Adrenal gland (tissue), 12 donors: ENCODE results near the gene DHX16. TPM values are rescaled to one million over a fixed set of nuclear protein-coding genes. Genes with fewer than 3 reads are reported as not detected.
A peak's percentile ranks its signal among the peaks of the same experiment; 100 is the strongest.
"Not testable (repeated sequence)": the region's sequence is repeated elsewhere in the genome, so short reads cannot be mapped to it uniquely, and the experiment has no call there.

Source experiments
- DNase-seq, 7 donors: peaks; one replicate each; pipeline ENCODE4 v3.0.0-alpha.2; 2019 to 2020
- H3K27ac ChIP-seq, 5 donors: fragments of 200-600 bp; sonication (generic) in 4 of 5; 1 replicate in 3 of 5; 2 replicates in 2 of 5; pipeline versions ENCODE4 v1.5.1 to v1.8.0; 2016 to 2020; ENCODE audit warnings: mild to moderate bottlenecking in 1 of 5
- H3K27me3 ChIP-seq: fragments of 200-600 bp; 2 replicates; pipeline ENCODE4 v1.8.0; 2021
- H3K36me3 ChIP-seq, 2 donors: fragments of 200-600 bp; replicated peaks in 1 of 2; 1 replicate in 1 of 2; 2 replicates in 1 of 2; pipeline versions ENCODE4 v1.5.1 to v1.8.0; 2018 to 2022
- H3K4me1 ChIP-seq, 2 donors: fragments of 200-600 bp; replicated peaks in 1 of 2; 1 replicate in 1 of 2; 2 replicates in 1 of 2; pipeline versions ENCODE4 v1.5.1 to v1.8.0; 2018 to 2021
- H3K4me3 ChIP-seq, 4 donors: fragments of 200-600 bp; sonication (generic) in 3 of 4; one replicate each; pipeline ENCODE4 v1.5.1; 2016 to 2018
- H3K9me3 ChIP-seq, 3 donors: fragments of 200-600 bp; sonication (generic) in 1 of 3; replicated peaks in 1 of 3; 1 replicate in 2 of 3; 2 replicates in 1 of 3; pipeline versions ENCODE4 v1.5.1 to v1.8.0; 2016 to 2021
- POLR2A ChIP-seq, 2 donors: fragments of 450-650 bp; IDR thresholded peaks; one replicate each; pipeline ENCODE4 v1.6.1; 2017; ENCODE audit warnings: antibody characterized with exemption in 2 of 2, mild to moderate bottlenecking in 2 of 2, moderate library complexity in 1 of 2
- WGBS, 4 donors: extraction: QIAGEN DNeasy Blood & Tissue Kit in 2 of 4; methylation state at CpG; one replicate each; pipeline versions ENCODE4 v1.1.5 to v1.1.7; 2013 to 2017; 5-methylcytosine and 5-hydroxymethylcytosine counted together
- intact Hi-C, 2 donors: fragments of 100-400 bp; cut with DNase I; formaldehyde crosslinking; loops; one replicate each; pipeline versions ENCODE4 v1.14.1 to v1.15.0; 2022 to 2023
- polyA plus RNA-seq, 3 donors: library from polyadenylated mRNA; stranded (reverse); fragments of 200-250 nt in 2 of 3; fragments of 350-450 nt in 1 of 3; fragmentation: Illumina TruSeq in 1 of 3; extraction: RNeasy Lipid Tissue Mini Kit (QIAGEN cat#74804) in 1 of 3; gene quantifications; one replicate each; pipeline ENCODE4 v1.2.3, GENCODE V29; 2013 to 2014
- total RNA-seq, 9 donors: library from RNA; depleted of rRNA in 4 of 9; stranded (reverse); fragments of >200 nt in 4 of 9; fragments of 120-200 nt in 1 of 9; fragmentation: NEBNext Ultra II Directional in 1 of 9; extraction: Animal tissue kit (Norgen Biotek cat#: 25700) in 1 of 9; gene quantifications; one replicate each; pipeline versions ENCODE4 v1.1.0 to v1.2.4, GENCODE V29; 2013 to 2023
- TF ChIP-seq, protein P1 (sequence below), 6 experiments: fragments of 450-650 bp in 4 of 6; fragments of 200-600 bp in 2 of 6; sonication (generic) in 1 of 6; IDR thresholded peaks; 1 replicate in 5 of 6; 2 replicates in 1 of 6; pipeline versions ENCODE4 v1.5.1 to v1.8.0; 2016 to 2021; ENCODE audit warnings: antibody characterized with exemption in 6 of 6, mild to moderate bottlenecking in 2 of 6, moderate library complexity in 1 of 6
- donor health status: healthy with polysubstance abuse.
- donor health status: Bipolar disorder and iron deficiency.
- donor health status: DM: yes; HTN: yes; CAD: no.
- donor health status: DM: no; HTN: no; CAD: no.
- donor health status: DM: no; HTN: no; CAD: no.
- donor health status: DM: yes; HTN: yes; CAD: no.

The DHX16 gene
- total and polyA plus RNA-seq, 12 donors, result 16.4 to 75.9 (median 30.2) TPM

DNA sequence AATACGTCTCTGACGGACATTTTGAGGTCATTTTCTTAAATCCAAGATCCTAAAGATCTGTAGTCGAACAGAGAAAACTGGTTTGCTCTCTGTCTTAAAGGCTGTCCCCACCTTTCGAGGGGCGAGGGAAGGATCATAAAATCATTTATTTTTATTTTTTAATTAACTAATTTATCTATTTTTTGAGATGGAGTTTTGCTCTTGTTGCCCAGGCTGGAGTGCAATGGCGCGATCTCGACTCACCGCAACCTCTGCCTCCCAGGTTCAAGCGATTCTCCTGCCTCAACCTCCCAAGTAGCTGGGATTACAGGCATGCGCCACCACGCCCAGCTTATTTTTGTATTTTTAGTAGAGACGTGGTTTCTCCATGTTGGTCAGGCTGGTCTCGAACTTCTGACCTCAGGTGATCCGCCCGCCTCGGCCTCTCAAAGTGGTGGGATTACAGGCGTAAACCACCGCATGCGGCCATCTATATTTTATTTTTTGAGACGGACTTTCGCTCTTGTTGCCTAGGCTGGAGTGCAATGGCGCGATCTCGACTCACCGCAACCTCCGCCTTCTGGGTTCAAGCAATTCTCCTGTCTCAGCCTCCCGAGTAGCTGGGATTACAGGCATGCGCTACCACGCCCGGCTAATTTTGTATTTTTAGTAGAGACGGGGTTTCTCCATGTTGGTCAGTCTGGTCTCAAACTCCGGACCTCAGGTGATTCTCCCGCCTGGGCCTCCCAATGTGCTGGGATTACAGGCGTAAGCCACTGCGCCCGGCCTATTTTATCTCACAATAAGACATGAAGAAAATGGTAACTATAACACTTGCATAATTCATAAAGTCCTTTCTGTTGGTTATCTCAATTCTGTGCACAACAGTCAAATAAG, 45.3 kb upstream of the DHX16 start:
- Histone ChIP-seq H3K4me3 (peak overlapping the region in 2 of 4 donors; percentile 26 to 42), H3K36me3 (peaks cover 0 to 19% of the 10 kb centered on the region in 2 donors), H3K4me1 (peaks cover 16 to 40% of the 10 kb centered on the region in 2 donors), H3K27ac (peak overlapping the region; percentile 73 to 91 (median 90))
- peak in 2 of 7 donors; percentile 40 to 64 for DNase-seq
- H3K9me3 ChIP-seq, H3K27me3 ChIP-seq, intact Hi-C loops: not testable (repeated sequence)
- 75 to 78% (median 77%) methylated on average over 37 of the region's 37 CpGs for WGBS, 4 donors
- TF ChIP-seq, protein P1, sequence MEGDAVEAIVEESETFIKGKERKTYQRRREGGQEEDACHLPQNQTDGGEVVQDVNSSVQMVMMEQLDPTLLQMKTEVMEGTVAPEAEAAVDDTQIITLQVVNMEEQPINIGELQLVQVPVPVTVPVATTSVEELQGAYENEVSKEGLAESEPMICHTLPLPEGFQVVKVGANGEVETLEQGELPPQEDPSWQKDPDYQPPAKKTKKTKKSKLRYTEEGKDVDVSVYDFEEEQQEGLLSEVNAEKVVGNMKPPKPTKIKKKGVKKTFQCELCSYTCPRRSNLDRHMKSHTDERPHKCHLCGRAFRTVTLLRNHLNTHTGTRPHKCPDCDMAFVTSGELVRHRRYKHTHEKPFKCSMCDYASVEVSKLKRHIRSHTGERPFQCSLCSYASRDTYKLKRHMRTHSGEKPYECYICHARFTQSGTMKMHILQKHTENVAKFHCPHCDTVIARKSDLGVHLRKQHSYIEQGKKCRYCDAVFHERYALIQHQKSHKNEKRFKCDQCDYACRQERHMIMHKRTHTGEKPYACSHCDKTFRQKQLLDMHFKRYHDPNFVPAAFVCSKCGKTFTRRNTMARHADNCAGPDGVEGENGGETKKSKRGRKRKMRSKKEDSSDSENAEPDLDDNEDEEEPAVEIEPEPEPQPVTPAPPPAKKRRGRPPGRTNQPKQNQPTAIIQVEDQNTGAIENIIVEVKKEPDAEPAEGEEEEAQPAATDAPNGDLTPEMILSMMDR (IDR thresholded peaks at IDR 0.05), result peak in 1 of 6 experiments; percentile 21

DNA sequence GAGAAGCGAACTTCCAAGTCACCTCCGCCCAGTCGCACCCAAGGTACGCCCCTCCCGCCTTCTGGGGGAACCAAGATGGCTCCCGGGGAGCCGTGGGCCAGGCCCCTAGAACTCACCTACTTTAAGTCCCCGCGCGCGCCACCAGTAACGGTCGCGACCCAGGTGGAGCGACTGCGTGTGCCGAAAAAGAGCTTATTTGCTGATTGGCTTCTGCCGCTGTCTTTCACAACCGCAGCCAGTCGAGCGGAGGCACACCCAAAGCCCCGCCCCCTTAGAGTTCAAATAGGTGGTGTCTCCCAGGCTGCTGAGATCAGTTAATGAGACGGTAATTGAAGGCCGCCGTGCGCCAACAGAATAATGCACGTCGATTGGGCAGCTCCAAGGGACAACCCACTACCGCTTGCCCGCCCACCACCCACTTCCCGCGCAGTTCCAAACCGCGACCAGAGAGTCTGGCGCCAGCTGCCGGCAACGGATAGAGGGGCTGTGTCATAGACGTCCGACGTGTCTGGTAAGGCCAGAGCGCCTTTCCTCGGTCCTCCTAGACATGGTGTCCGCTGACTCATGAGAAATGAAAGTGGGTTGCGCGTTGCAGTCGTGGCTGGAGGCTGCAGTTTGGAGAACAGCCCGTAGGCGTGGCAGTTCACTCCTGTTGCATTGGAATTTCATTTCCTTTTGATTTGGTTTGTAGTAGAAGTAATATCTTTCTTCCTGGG, 44.5 kb upstream of the DHX16 start, which contains the start of gene MDC1:
MDC1 (minus strand) TSS at position 153 of the 716 bp plus-strand sequence. CDS start 2,106 bp downstream, outside the sequence.
- TF ChIP-seq, protein P1 (IDR thresholded peaks at IDR 0.05), result peak; percentile 29 to 71 (median 62)
- peak; percentile 92 to 99 for TF ChIP-seq POLR2A (IDR thresholded peaks at IDR 0.05)
- Histone ChIP-seq H3K4me1 (peaks cover 14 to 32% of the 10 kb centered on the region in 2 donors), H3K36me3 (peaks cover 0 to 19% of the 10 kb centered on the region in 2 donors), H3K27ac (peak within 1 kb of the TSS; percentile 73 to 91 (median 90)), H3K27me3 (no peaks in the 10 kb centered on the region), H3K4me3 (peak within 1 kb of the TSS in 2 of 4 donors; percentile 59 to 73), H3K9me3 (no peaks in the 10 kb centered on the region)
- WGBS, 4 donors, result 0 to 2% (median 0%) methylated on average over 9 to 48 of the region's 48 CpGs
- intact Hi-C loops, result no loop called here
- peak; percentile 99 to 100 (median 100) for DNase-seq

DNA sequence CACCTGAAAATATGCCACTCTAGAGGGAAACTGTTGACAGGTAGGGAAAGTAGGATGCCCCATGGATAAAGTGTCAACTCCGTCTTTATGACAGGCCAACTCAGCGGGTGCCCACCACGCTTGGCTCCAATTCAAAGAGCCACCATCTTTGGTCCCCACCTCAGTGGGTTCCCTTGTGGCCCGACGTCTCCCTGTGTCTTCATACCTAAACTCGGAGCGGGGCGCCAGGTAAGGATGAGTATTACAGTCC, 44.0 kb upstream of the DHX16 start:
- peaks cover 9 to 27% of the 10 kb centered on the region in 2 donors for H3K4me1 ChIP-seq
- H3K27me3 ChIP-seq, result no peaks in the 10 kb centered on the region
- no peak for DNase-seq
- intact Hi-C loops, result no loop called here
- peak overlapping the region in 2 of 4 donors; percentile 59 to 73 for H3K4me3 ChIP-seq
- TF ChIP-seq, protein P1 (IDR thresholded peaks at IDR 0.05), result no peak
- peak in 1 of 2 donors; percentile 34 for TF ChIP-seq POLR2A (IDR thresholded peaks at IDR 0.05)
- peak overlapping the region in 4 of 5 donors; percentile 80 to 91 (median 88) for H3K27ac ChIP-seq
- WGBS, 4 donors, result 1 to 6% (median 4%) methylated on average over 2 to 8 of the region's 8 CpGs
- H3K9me3 ChIP-seq, result no peaks in the 10 kb centered on the region
- H3K36me3 ChIP-seq, result peaks cover 0 to 24% of the 10 kb centered on the region in 2 donors

- intact Hi-C loops, result no loop called here
- no peak for DNase-seq
- Histone ChIP-seq H3K4me3 (no peak overlapping the region), H3K36me3 (peaks cover 0 to 43% of the 10 kb centered on the region in 2 donors), H3K27ac (no peak overlapping the region), H3K9me3 (no peaks in the 10 kb centered on the region), H3K27me3 (no peaks in the 10 kb centered on the region), H3K4me1 (peaks cover 6 to 23% of the 10 kb centered on the region in 2 donors)
- WGBS, 4 donors, result 95 to 100% (median 98%) methylated on average over 1 of the region's 1 CpG
- TF ChIP-seq, protein P1 (IDR thresholded peaks at IDR 0.05), result no peak
- TF ChIP-seq POLR2A (IDR thresholded peaks at IDR 0.05), result no peak
These were observed 41.5 kb upstream of the DHX16 start for GRCh38 chr6:30714263-30714662.
